Measurements from ENCODE around the gene CCSER1.
A peak's percentile ranks its signal among the peaks of the same experiment; 100 is the strongest.
"Not testable (repeated sequence)": the region's sequence is repeated elsewhere in the genome, so short reads cannot be mapped to it uniquely, and the experiment has no call there.

The CCSER1 gene

DNA sequence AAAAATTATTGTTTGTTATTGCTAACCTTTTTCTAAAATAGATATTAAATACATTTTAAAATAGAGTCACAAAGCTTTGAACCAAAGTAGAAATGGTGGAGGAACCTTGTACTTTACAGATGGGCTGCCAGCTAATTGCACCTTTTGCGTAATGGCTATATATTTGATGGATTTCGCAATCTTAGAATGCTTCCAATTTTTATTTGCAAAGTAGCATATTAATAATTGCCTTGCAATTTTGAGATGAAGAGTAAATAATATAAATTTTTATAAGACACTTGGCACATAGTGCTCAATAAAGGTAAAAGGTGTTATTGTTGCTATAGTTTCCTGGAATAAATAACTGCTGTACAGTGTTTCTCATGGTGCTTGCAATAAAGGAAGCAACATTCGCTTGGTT lies 533.5 kb downstream of the CCSER1 start:
- Histone ChIP-seq H3K27ac (no peak overlapping the region), H4K20me1 (no peaks in the 10 kb centered on the region), H3K4me3 (no peak overlapping the region), H3K9ac (no peak overlapping the region), H3K4me1 (no peaks in the 10 kb centered on the region), H3K9me3 (replicated peaks in 1 of 11) (no peaks in the 10 kb centered on the region), H3K27me3 (no peaks in the 10 kb centered on the region), H3K36me3 (no peaks in the 10 kb centered on the region), H3K4me2 (no peak overlapping the region)
- peak in 2 of 11 experiments; percentile 63 to 78; a peak in 4 of 22 replicates for TF ChIP-seq Cebpa-rat (IDR thresholded peaks at IDR 0.05)

DNA sequence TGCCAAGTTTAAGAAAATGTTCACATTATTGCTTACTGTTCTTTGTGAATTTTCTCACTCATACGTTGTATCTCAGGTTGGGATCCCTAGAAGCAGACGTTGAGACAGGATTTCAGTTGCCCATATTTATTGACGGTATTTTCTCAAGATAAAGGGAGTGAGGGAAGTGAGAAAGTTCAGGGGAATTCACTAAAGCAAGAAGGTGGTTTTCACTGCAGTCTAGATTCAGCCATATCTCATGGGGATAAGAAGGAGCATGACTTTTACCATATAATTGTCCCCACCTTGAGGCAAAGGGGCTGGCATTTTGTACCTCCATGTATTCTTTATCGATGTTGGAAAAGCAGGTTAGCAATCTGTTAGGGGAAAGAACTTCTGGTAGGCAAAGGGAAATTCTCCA lies 543.0 kb downstream of the CCSER1 start:
- H3K36me3 ChIP-seq = no peaks in the 10 kb centered on the region
- no peak overlapping the region for H3K9ac ChIP-seq
- H4K20me1 ChIP-seq = no peaks in the 10 kb centered on the region
- no peak overlapping the region for H3K4me3 ChIP-seq
- no peak for TF ChIP-seq Cebpa-rat (IDR thresholded peaks at IDR 0.05)
- no peaks in the 10 kb centered on the region for H3K27me3 ChIP-seq
- H3K4me1 ChIP-seq = no peaks in the 10 kb centered on the region
- H3K9me3 ChIP-seq (replicated peaks in 1 of 11) = 0 out of 22 replicates have a peak, but pooled peaks cover 0 to 4% (median 0%) of the 10 kb centered on the region in 11 experiments
- H3K27ac ChIP-seq = no peak overlapping the region
- no peak overlapping the region for H3K4me2 ChIP-seq

DNA sequence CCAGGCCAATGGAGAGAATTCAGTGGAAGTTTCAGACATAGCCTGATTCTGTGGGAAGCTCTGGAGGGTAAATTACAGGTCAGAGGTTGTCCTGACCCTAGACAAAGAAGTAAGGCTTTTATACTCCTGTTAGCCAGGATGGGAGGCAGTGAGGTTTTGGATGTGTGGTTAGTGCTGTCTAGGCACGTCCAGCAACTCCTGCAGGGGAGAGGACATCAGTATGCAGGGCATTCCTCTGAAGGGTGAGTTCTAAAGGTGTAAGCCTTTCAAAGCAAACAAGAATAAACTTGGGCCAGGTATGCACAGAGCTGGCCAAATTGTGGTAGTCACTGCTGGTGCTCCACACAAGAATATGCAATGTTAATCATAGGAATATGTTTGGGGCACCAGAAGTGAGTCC lies 562.5 kb downstream of the CCSER1 start:
- Histone ChIP-seq H3K27ac (no peak overlapping the region), H3K36me3 (no peaks in the 10 kb centered on the region), H3K27me3 (no peaks in the 10 kb centered on the region), H4K20me1 (no peaks in the 10 kb centered on the region), H3K4me1 (no peaks in the 10 kb centered on the region), H3K4me2 (no peak overlapping the region), H3K9me3 (replicated peaks in 1 of 11) (no peaks in the 10 kb centered on the region), H3K4me3 (no peak overlapping the region), H3K9ac (no peak overlapping the region)
- TF ChIP-seq Cebpa-rat (IDR thresholded peaks at IDR 0.05) = no peak

DNA sequence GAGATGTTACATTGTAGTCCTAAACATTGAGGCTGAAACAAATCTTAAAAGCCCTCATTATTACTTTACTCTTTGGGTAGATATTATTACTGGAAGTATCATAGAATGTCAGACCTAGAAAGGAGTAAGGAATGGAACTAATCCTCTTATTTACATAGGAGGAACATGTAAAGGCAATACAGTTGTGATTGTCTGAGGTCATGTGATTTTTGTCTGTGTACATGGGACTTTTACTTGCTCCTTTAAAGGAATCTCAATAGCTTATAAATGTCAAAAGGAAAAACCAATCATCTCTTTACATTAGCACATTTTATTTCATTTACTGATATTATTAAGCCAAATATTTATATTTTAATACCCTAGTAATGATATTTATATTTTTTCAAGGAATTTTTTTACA lies 568.2 kb downstream of the CCSER1 start:
- H3K36me3 ChIP-seq = no peaks in the 10 kb centered on the region
- no peaks in the 10 kb centered on the region for H4K20me1 ChIP-seq
- no peak overlapping the region for H3K4me2 ChIP-seq
- H3K4me3 ChIP-seq = no peak overlapping the region
- no peaks in the 10 kb centered on the region for H3K4me1 ChIP-seq
- no peak for TF ChIP-seq Cebpa-rat (IDR thresholded peaks at IDR 0.05)
- H3K27ac ChIP-seq = no peak overlapping the region
- H3K9ac ChIP-seq = no peak overlapping the region
- no peaks in the 10 kb centered on the region for H3K9me3 ChIP-seq (replicated peaks in 1 of 11)
- no peaks in the 10 kb centered on the region for H3K27me3 ChIP-seq

DNA sequence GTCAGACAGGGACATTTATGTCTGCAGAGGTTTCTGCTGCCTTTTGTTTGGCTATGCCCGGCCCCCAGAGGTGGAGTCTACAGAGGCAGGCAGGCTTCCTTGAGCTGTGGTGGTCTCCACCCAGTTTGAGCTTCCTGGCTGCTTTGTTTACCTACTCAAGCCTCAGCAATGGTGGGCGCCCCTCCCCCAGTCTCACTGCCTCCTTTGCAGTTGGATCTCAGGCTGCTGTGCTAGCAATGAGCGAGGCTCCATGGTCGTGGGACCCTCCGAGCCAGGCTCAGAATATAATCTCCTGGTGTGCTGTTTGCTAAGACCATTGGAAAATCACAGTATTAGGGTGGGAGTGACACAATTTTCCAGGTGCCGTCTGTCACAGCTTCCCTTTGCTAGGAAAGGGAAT lies 578.3 kb downstream of the CCSER1 start:
- not testable (repeated sequence) for H3K4me2 ChIP-seq; H3K27ac ChIP-seq; H4K20me1 ChIP-seq; H3K27me3 ChIP-seq; H3K4me1 ChIP-seq; H3K4me3 ChIP-seq; H3K36me3 ChIP-seq; H3K9me3 ChIP-seq (replicated peaks in 1 of 11); H3K9ac ChIP-seq

DNA sequence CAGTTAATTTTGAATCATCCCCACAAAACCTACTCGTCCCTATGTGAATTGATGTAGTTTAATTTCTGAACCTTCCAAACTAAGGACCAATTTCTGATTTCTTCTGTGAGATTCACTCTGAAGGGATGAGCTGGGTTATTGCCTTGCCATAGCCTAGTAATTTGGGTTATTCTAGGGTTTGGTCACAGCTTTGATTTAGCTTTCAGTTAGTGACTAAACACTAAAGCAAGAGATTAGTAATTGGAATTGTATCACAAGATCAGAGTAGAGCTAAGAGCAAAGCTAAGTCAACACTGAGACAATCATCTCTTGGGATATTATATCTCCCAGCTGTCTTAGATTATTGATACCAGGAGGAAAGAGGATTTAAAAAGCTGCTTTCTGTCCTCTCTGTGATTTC lies 588.0 kb downstream of the CCSER1 start:
- H3K4me1 ChIP-seq = no peaks in the 10 kb centered on the region
- no peak overlapping the region for H3K27ac ChIP-seq
- H3K27me3 ChIP-seq = no peaks in the 10 kb centered on the region
- no peak overlapping the region for H3K4me2 ChIP-seq
- no peak overlapping the region for H3K9ac ChIP-seq
- no peaks in the 10 kb centered on the region for H4K20me1 ChIP-seq
- H3K4me3 ChIP-seq = no peak overlapping the region
- TF ChIP-seq Cebpa-rat (IDR thresholded peaks at IDR 0.05) = no peak
- H3K36me3 ChIP-seq = no peaks in the 10 kb centered on the region
- H3K9me3 ChIP-seq (replicated peaks in 1 of 11) = no peaks in the 10 kb centered on the region

DNA sequence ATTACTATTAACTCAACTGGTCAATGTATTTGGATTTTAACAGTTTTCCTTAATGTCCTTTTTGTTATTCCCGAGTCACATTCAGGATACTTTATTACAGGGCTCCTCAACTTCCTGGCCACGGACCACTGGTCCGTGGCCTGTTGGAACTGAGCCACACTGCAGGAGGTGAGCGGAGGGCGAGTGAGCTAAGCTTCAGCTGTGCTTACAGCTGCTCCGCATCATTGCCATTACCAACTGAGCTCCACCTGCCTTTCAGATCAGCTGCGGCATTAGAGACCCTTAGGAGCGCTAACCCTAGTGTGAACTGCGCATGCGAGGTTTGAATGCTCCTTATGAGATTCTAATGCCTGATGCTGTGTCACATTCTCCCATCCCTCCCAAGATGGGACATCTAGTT lies 591.7 kb downstream of the CCSER1 start:
- Histone ChIP-seq H4K20me1 (no peaks in the 10 kb centered on the region), H3K9ac (no peak overlapping the region), H3K4me2 (no peak overlapping the region), H3K36me3 (no peaks in the 10 kb centered on the region), H3K27me3 (no peaks in the 10 kb centered on the region), H3K4me1 (no peaks in the 10 kb centered on the region), H3K4me3 (no peak overlapping the region), H3K9me3 (replicated peaks in 1 of 11) (no peaks in the 10 kb centered on the region), H3K27ac (no peak overlapping the region)
- TF ChIP-seq Cebpa-rat (IDR thresholded peaks at IDR 0.05) = no peak

DNA sequence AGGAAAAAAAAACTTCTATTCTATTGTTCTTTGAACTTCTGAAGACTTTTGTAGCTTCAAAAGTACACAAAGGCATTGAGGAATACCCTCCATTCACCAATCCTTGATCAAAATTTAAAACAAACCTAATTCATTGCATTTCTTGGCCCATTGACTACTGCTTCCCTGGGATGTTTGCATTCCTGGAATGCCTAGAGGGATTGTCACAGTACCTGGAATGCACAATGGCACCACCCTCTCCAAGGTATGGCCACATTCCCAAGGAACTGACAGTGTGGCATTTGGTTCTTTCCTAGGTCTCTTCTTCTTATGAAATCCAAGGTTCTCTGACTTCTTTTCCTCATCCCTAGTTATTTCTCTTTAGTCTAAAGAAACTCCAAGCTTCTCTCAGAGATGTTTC lies 600.7 kb downstream of the CCSER1 start:
- no peak overlapping the region for H3K4me2 ChIP-seq
- H3K4me1 ChIP-seq = no peaks in the 10 kb centered on the region
- TF ChIP-seq Cebpa-rat (IDR thresholded peaks at IDR 0.05) = no peak
- no peaks in the 10 kb centered on the region for H3K9me3 ChIP-seq (replicated peaks in 1 of 11)
- no peaks in the 10 kb centered on the region for H3K36me3 ChIP-seq
- no peak overlapping the region for H3K4me3 ChIP-seq
- no peaks in the 10 kb centered on the region for H3K27me3 ChIP-seq
- H3K9ac ChIP-seq = no peak overlapping the region
- H3K27ac ChIP-seq = no peak overlapping the region
- H4K20me1 ChIP-seq = no peaks in the 10 kb centered on the region

DNA sequence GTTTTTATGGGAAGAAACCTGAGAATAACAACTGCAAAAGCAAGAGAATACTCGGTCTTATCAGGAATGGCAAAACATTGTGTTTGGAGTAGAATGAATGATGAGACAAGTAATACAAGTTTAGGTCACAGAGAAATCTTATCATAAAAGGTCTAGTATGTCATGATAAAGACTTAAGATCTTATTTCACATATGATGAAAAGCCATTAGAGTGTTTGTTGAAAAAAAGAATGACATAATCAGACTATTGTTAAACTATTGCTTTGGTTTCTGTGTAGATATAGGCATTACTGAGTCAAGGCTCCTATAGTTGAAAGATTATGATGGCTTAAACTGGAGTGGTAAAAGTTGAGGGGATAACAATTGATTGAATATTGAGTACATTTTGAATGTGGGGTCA lies 603.6 kb downstream of the CCSER1 start:
- Histone ChIP-seq H3K9me3 (replicated peaks in 1 of 11) (no peaks in the 10 kb centered on the region), H3K27ac (no peak overlapping the region), H3K4me3 (no peak overlapping the region), H3K4me2 (no peak overlapping the region), H3K27me3 (no peaks in the 10 kb centered on the region), H3K4me1 (no peaks in the 10 kb centered on the region), H3K36me3 (no peaks in the 10 kb centered on the region), H3K9ac (no peak overlapping the region), H4K20me1 (no peaks in the 10 kb centered on the region)
- TF ChIP-seq Cebpa-rat (IDR thresholded peaks at IDR 0.05) = no peak

DNA sequence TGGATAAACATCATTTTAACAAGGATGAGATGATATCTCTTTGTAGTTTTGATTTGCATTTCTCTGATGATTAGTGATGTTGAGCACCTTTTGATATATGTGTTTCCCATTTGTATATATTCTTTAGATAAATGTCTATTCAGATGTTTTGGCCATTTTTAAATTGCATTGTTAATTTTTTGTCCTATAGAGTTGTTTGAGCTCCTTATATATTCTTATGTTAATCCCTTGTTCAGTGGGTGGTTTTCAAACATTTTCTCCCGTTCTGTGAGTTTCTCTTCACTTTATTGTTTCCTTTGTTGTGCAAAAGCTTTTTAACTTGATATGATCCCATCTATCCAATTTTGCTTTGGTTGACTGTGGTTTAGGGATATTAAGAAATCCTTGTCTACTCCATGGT lies 606.0 kb downstream of the CCSER1 start:
- no peak overlapping the region for H3K9ac ChIP-seq
- no peak overlapping the region for H3K4me3 ChIP-seq
- H4K20me1 ChIP-seq = no peaks in the 10 kb centered on the region
- TF ChIP-seq Cebpa-rat (IDR thresholded peaks at IDR 0.05) = no peak
- H3K4me1 ChIP-seq = no peaks in the 10 kb centered on the region
- H3K27me3 ChIP-seq = no peaks in the 10 kb centered on the region
- no peak overlapping the region for H3K4me2 ChIP-seq
- no peaks in the 10 kb centered on the region for H3K36me3 ChIP-seq
- H3K27ac ChIP-seq = no peak overlapping the region
- no peaks in the 10 kb centered on the region for H3K9me3 ChIP-seq (replicated peaks in 1 of 11)

DNA sequence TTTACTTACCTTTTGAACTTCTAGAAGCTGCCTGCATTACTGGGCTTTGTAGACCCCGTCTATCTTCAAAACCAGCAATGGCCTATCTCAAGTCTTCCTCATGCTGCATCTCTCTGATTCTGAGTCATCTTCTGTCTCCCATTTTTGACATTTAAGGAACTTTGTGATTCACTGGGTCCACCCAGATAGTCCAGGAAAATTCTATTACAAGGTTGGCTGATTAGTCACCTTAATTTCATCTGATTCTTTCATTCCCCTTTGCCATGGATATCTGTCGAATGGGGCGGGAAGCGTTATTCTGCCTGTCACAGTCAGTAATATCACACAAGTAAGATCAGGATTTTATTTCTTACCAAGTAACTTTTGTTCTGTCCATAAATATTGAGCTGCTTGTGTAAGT lies 618.0 kb downstream of the CCSER1 start:
- Histone ChIP-seq H3K27ac (no peak overlapping the region), H3K4me2 (no peak overlapping the region), H3K4me3 (no peak overlapping the region), H3K4me1 (no peaks in the 10 kb centered on the region), H4K20me1 (no peaks in the 10 kb centered on the region), H3K36me3 (no peaks in the 10 kb centered on the region), H3K9me3 (replicated peaks in 1 of 11) (no peaks in the 10 kb centered on the region), H3K9ac (no peak overlapping the region), H3K27me3 (no peaks in the 10 kb centered on the region)
- TF ChIP-seq Cebpa-rat (IDR thresholded peaks at IDR 0.05) = no peak

All from BLaER1 treated with 17β-estradiol and CSF1 and Interleukin-3, amounts not matched to agents 10 nM and 100 nM (cell line).